ENCODE measurements around the gene GRIN3B. TPM values are rescaled to one million over a fixed set of nuclear protein-coding genes. Genes with fewer than 3 reads are reported as not detected.

Gene GRIN3B
- total and polyA plus RNA-seq, 2 donors = 0.06 TPM; not detected in 1

DNA sequence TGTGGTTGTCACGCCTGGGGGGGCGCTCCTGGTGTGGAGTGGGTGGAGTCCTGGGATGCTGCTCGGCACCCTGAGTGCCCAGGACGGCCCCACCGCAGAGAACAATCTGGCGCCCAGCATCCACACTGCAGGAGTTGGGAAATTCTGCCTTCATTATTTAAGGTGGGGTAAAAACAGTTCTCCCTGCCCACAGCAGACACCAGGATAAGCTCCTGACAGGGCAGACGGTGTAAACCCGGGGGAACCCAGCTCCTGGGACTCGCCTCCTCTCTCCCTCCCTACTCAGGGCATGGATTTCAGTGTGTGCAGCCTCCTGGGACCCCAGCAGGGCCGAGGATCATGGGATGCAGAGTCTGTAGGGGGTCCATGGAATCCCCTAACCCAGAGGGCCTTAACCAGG, 23.7 kb upstream of the GRIN3B start:
- no peak for DNase-seq (ENCODE audit: extremely low spot score)
- WGBS = 79% methylated on average over 10 of the region's 10 CpGs
- Histone ChIP-seq H3K36me3 (ENCODE audit: insufficient read depth) (no peaks in the 10 kb centered on the region), H3K27ac (ENCODE audit: low read depth) (no peak overlapping the region), H3K4me3 (ENCODE audit: low read depth, low read length) (no peak overlapping the region), H3K4me1 (ENCODE audit: insufficient read depth) (no peaks in the 10 kb centered on the region)

DNA sequence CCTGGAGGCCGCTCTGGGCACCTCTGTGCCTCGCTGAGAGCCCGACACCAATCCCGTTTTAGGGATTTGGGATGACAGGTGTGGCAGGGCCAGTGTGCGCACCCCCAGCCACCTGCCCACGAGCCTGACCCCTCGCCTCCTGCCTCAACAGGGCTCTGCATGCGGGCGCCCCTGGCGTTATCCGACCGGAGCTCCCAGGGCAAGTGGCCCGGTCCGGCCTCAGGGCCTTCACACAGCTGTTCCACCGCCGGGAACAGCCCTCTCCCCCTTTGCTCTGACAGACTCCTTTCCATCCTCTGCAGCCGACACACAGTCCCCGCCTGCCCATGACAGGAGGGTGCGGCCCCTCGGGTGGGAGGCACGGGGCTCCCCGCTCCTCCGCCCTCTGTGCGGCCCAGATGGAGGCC, 23.2 kb upstream of the GRIN3B start:
- H3K4me1 ChIP-seq (ENCODE audit: insufficient read depth) = no peaks in the 10 kb centered on the region
- H3K36me3 ChIP-seq (ENCODE audit: insufficient read depth) = no peaks in the 10 kb centered on the region
- no peak overlapping the region for H3K4me3 ChIP-seq (ENCODE audit: low read depth, low read length)
- 86% methylated on average over 24 of the region's 24 CpGs for WGBS
- DNase-seq (ENCODE audit: extremely low spot score) = no peak
- no peak overlapping the region for H3K27ac ChIP-seq (ENCODE audit: low read depth)

DNA sequence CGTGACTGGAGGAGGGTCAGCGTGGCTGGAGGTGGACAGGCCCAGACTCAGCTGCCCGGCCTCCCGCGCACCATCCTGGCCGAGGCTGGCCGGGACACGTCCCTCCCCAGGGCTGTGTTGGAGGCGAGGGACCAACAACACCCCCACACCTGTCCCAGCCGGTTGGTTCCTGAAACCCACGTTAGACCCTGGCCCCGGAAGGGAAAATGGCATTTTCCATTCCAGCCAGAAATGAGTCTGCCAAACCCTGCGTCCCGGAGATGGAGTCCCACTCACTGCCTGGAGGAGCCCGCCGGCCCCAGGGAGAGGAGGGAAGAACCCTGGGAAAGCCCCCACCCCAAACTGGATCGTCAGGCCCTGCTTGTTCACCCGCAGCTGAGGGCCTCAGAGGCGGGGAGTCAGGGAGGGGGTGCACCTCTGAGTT, 20.9 kb upstream of the GRIN3B start:
- Histone ChIP-seq H3K27ac (ENCODE audit: low read depth) (no peak overlapping the region), H3K4me3 (ENCODE audit: low read depth, low read length) (no peak overlapping the region), H3K36me3 (ENCODE audit: insufficient read depth) (no peaks in the 10 kb centered on the region), H3K4me1 (ENCODE audit: insufficient read depth) (no peaks in the 10 kb centered on the region)
- 63% methylated on average over 19 of the region's 19 CpGs for WGBS
- no peak for DNase-seq (ENCODE audit: extremely low spot score)

- H3K36me3 ChIP-seq (ENCODE audit: insufficient read depth) = no peaks in the 10 kb centered on the region
- H3K4me1 ChIP-seq (ENCODE audit: insufficient read depth) = no peaks in the 10 kb centered on the region
- H3K27ac ChIP-seq (ENCODE audit: low read depth) = no peak overlapping the region
- no peak overlapping the region for H3K4me3 ChIP-seq (ENCODE audit: low read depth, low read length)
- 26% methylated on average over 32 of the region's 32 CpGs for WGBS
- no peak for DNase-seq (ENCODE audit: extremely low spot score)
Measured at GRCh38 chr19:980133-980998, 19.9 kb upstream of the GRIN3B start.

- Histone ChIP-seq H3K27ac (ENCODE audit: low read depth) (no peak overlapping the region), H3K4me1 (ENCODE audit: insufficient read depth) (no peaks in the 10 kb centered on the region), H3K36me3 (ENCODE audit: insufficient read depth) (no peaks in the 10 kb centered on the region), H3K4me3 (ENCODE audit: low read depth, low read length) (peak overlapping the region; percentile 18)
- DNase-seq (ENCODE audit: extremely low spot score) = no peak
- under 1% methylated on average over 46 of the region's 46 CpGs for WGBS
Measured at GRCh38 chr19:982567-983170, 17.6 kb upstream of the GRIN3B start.

DNA sequence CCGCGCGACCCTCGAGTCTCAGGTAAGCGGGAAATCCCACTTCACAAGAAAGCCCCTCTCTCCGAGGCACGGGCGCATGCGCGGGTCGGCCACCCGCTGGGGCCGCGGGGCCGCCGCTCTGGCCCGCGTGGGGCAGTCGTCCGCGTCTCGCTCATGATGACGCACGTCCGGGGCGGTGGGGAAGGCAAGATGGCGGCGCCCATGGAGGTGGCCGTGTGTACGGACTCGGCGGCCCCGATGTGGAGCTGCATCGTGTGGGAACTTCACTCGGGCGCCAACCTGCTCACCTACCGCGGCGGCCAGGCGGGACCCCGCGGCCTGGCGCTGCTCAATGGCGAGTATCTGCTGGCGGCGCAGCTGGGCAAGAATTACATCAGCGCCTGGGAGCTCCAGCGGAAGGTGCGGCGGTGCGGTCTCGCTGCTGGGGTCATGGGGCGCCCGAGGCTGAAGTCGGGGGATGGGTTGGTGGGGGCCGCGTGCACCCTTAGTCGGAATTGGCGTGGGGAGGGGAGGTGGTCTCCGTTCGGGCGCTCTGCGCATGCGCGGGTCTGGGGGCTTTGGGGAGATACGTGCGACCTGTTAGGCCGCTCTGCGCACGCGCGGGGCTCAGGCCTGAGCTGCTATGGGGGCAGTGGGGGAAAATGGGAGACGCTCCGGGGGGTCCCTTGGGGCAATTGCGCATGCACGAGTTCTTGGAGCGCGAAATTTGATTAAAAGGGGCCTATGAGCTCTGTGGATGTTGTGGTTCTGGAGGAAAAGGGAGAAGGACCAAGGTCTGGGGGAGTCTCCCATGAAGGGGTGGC, 15.9 kb upstream of the GRIN3B start, which contains the start of gene WDR18:
Gene WDR18 (plus strand): TSS at position 181 of the 803 bp plus-strand sequence. CDS start 9 bp downstream, at position 190.
- H3K36me3 ChIP-seq (ENCODE audit: insufficient read depth) = no peaks in the 10 kb centered on the region
- under 1% methylated on average over 78 of the region's 78 CpGs for WGBS
- H3K27ac ChIP-seq (ENCODE audit: low read depth) = peak within 1 kb of the TSS; percentile 54
- H3K4me1 ChIP-seq (ENCODE audit: insufficient read depth) = no peaks in the 10 kb centered on the region
- peak; percentile 78 for DNase-seq (ENCODE audit: extremely low spot score)
- H3K4me3 ChIP-seq (ENCODE audit: low read depth, low read length) = peak within 1 kb of the TSS; percentile 81

- Histone ChIP-seq H3K36me3 (ENCODE audit: insufficient read depth) (peaks cover 2% of the 10 kb centered on the region), H3K4me1 (ENCODE audit: insufficient read depth) (no peaks in the 10 kb centered on the region), H3K27ac (ENCODE audit: low read depth) (no peak overlapping the region), H3K4me3 (ENCODE audit: low read depth, low read length) (no peak overlapping the region)
- WGBS = 93% methylated on average over 14 of the region's 14 CpGs
- DNase-seq (ENCODE audit: extremely low spot score) = no peak
Measured at GRCh38 chr19:986083-986482, 14.1 kb upstream of the GRIN3B start.

DNA sequence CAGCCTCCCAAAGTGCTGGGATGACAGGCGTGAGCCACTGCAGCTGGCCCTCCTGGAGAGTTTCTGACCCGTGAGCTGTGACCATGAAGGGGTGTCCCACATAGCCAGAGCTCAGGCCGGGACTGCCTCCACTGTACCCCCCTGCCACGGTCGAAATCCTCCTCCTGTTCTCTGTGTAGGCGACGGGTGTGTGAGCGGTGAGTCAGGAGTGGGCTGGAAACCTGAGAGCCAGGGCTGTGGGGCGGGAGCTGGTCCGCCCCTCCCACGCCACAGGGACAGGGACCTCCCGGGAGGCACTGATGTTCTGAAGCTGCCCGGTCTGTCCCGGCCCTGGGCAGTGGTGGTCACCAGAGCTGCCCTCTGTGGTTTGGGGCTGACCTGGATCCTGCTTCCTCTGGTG, 12.1 kb upstream of the GRIN3B start:
- WGBS = 79% methylated on average over 14 of the region's 14 CpGs
- H3K4me1 ChIP-seq (ENCODE audit: insufficient read depth) = no peaks in the 10 kb centered on the region
- no peak overlapping the region for H3K4me3 ChIP-seq (ENCODE audit: low read depth, low read length)
- no peak overlapping the region for H3K27ac ChIP-seq (ENCODE audit: low read depth)
- no peak for DNase-seq (ENCODE audit: extremely low spot score)
- peaks cover 2% of the 10 kb centered on the region for H3K36me3 ChIP-seq (ENCODE audit: insufficient read depth)

DNA sequence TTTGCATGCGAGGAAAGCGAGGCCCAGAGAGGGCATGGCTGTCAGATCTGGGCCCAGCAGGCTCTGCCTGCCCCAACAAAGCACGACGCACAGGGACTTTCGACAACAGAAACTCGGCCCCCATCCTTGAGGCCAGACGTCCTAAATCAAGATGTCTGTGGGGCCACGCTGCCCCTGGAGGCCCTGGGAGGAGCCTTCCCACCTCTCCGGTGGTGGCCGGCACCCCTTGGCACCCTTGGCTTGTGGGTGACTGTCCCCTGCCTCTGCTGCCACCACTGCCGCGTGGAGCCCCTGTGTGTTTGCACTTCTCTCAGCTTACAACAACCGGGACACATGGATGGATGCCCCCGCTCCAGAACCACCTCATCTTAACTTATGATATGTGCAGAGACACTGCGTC, 11.7 kb upstream of the GRIN3B start:
- no peak overlapping the region for H3K27ac ChIP-seq (ENCODE audit: low read depth)
- 85% methylated on average over 15 of the region's 15 CpGs for WGBS
- DNase-seq (ENCODE audit: extremely low spot score) = no peak
- peaks cover 2% of the 10 kb centered on the region for H3K36me3 ChIP-seq (ENCODE audit: insufficient read depth)
- no peaks in the 10 kb centered on the region for H3K4me1 ChIP-seq (ENCODE audit: insufficient read depth)
- no peak overlapping the region for H3K4me3 ChIP-seq (ENCODE audit: low read depth, low read length)

GRCh38 chr19:989381-990081, 10.7 kb upstream of the GRIN3B start:
- 90% methylated on average over 25 of the region's 25 CpGs for WGBS
- Histone ChIP-seq H3K4me3 (ENCODE audit: low read depth, low read length) (no peak overlapping the region), H3K36me3 (ENCODE audit: insufficient read depth) (peaks cover 2% of the 10 kb centered on the region), H3K27ac (ENCODE audit: low read depth) (no peak overlapping the region), H3K4me1 (ENCODE audit: insufficient read depth) (no peaks in the 10 kb centered on the region)
- no peak for DNase-seq (ENCODE audit: extremely low spot score)

DNA sequence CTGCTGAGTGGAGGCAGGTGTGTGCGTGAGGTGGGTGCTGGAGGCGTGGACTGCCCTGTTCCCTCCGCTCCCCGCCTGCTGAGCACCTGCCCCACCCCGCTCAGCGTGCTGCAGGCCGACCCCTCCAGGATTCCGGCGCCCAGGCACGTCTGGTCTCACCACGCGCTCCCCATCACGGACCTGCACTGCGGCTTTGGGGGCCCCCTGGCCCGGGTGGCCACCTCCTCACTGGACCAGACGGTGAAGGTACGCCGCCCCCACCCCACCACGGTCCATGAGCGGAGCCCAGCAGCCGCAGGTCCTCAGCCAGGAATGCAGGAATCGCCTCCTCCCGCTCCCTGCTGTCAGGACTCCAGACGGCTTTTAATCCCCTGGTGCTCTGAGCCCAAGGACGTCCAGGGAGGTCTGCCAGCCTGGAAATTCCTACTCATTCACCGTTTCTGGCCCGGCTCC, 10.1 kb upstream of the GRIN3B start:
- Histone ChIP-seq H3K36me3 (ENCODE audit: insufficient read depth) (peaks cover 2% of the 10 kb centered on the region), H3K27ac (ENCODE audit: low read depth) (no peak overlapping the region), H3K4me1 (ENCODE audit: insufficient read depth) (no peaks in the 10 kb centered on the region), H3K4me3 (ENCODE audit: low read depth, low read length) (no peak overlapping the region)
- 66% methylated on average over 27 of the region's 27 CpGs for WGBS
- no peak for DNase-seq (ENCODE audit: extremely low spot score)

DNA sequence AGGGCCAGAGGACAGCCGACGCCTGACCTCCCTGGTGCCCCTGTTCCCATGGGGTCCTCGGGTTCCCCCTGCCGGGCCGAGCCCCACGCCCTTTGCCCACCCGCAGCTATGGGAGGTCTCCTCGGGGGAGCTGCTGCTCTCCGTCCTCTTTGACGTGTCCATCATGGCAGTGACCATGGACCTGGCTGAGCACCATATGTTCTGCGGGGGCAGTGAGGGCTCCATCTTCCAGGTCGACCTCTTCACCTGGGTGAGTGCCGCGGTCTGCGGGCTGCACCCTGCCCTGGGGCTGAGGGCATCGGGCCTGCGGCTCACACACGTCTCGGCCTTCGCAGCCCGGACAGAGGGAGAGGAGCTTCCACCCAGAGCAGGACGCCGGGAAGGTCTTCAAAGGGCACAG, 9.5 kb upstream of the GRIN3B start:
- DNase-seq (ENCODE audit: extremely low spot score) = no peak
- Histone ChIP-seq H3K27ac (ENCODE audit: low read depth) (no peak overlapping the region), H3K36me3 (ENCODE audit: insufficient read depth) (peaks cover 2% of the 10 kb centered on the region), H3K4me1 (ENCODE audit: insufficient read depth) (no peaks in the 10 kb centered on the region), H3K4me3 (ENCODE audit: low read depth, low read length) (no peak overlapping the region)
- 92% methylated on average over 23 of the region's 23 CpGs for WGBS
